ENCODE measurements around the gene ADAMTS7.

The ADAMTS7 gene

DNA sequence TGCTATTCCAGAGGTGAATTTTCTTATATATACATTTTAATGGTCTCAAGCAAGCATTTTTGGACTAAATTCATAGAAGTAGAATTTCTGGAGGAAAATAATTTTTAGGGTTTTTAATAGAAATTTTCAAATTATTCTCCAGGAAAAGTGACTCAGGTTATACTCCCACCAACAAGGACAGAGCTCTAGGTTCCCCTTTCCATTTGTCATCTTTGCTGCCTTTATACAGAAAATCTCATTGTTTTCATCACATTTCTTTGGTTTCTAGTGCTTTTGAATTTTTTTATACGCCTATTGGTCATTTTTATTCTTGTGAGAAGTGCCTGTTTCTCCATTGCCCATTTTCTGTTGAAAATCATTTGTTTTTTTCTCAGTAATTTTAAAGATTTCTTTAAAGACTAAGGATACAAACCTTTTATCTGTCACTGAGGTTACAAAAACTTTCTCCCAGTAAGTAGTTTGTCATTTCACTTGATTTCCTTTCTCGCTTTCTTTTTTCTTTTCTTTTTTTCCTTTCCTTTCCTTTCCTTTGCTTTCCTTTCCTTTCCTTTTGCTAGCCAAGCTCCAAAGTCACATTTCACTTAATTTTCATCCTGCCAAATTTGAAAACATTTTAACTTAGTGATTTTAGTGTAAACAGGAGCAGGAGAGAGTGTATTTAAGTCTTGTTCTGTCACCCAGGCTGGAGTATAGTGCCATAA, 93.2 kb downstream of the ADAMTS7 start:
- FAIRE-seq, result no peak

DNA sequence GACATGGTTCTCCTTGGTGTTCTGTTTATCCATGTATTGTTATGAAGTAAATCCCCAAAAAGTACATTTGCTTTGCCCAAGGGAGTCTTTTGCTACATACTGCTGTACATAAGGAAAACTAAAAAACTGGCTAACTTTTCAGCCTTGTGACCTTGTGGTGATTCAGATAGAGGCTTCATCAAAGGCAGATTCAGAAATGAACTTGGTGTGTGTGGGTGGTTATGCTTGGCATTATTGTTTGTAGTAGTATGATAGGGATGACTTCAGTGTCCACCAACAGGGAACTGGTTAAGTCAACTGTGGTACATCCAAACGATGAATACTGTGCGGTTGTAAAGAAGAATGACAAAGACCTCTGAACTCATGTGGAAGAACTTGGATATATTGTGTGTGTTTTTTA, 94.6 kb downstream of the ADAMTS7 start:
- no peak for FAIRE-seq

DNA sequence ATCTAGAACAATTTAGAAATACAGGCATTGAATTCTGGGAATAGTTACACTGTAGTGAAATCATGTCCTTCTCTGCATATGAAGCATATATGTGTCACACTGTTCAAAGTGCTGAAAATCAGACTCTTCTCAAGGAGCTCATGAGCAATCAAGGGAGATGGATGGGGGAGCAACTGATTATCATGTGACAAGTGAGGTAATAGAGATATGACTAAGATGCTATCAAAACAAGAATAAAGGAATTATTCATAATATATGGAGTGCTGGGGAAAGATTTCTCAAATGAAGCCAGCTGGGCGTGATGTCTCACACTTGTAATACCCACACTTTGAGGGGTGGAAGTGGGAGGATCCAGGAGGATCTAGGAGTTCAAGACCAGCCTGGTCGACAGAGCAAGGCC, 95.3 kb downstream of the ADAMTS7 start:
- FAIRE-seq, result no peak

DNA sequence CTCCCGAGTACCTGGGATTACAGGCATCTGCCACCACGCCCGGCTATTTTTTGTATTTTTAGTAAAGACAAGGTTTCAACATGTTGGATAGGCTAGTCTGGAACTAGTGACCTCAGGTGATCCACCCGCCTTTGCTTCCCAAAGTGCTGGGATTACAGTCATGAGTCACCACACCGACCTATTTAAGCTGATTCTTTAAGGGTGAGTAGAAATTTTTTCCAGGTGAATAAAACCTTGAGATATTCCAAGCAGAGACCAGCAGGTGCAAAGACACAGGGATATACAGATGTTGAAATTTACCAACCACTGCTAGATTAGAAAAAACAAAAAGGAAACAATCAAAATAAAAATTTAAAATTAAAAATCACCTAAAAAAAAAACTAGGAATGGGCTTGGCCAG, 95.8 kb downstream of the ADAMTS7 start:
- FAIRE-seq, result no peak

DNA sequence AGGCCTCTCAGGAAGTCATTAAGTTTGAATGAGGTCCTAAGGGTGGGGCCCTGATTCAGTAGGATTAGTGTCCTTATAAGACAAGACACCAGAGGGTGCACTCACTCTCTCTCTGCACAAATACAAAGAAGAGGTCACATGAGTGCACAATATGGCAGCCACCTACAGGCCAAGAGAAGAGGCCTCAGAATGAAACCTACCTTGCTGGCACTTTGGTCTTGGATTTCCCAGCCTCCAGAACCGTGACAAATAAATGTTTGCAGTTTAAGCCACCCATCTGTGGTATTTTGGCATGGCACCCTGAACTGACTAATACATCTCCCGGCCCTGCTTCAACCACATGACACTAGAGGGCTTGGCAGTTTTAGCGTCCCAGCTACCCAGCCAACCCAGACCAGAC, 96.4 kb downstream of the ADAMTS7 start:
- no peak for FAIRE-seq

DNA sequence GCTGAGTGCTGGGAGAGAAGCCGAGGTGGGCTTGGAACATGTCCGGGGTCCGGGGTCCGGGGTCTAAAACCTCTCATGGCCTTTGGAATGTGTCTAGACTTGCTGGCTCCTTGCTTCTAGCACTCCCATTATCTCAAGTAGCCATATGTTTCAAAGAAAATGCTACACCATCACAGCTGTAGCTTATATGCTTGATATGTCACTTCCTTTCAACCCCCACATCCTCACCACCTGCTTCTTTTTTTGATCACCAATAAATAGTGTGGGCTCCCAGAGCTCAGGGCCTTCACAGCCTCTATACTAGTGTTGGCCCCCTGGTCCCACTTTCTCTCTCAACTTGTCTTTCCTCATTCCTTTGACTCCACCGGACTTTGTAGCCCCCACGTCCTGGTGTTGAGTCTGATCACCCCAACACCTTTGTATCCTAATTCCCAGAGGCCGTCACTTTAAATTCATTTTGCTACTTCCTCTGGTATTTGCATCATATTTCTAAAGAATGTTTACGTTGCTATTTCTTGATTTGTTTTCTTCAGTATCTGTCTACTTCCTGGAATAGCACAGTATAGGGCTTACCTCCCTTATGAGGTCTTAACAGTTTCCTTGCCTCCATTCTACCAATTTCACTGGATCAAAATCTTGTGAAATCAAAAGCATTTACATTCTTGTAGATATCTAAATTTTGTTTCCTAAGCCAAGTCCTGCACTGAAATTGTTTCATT, 98.3 kb downstream of the ADAMTS7 start:
- FAIRE-seq, result no peak

DNA sequence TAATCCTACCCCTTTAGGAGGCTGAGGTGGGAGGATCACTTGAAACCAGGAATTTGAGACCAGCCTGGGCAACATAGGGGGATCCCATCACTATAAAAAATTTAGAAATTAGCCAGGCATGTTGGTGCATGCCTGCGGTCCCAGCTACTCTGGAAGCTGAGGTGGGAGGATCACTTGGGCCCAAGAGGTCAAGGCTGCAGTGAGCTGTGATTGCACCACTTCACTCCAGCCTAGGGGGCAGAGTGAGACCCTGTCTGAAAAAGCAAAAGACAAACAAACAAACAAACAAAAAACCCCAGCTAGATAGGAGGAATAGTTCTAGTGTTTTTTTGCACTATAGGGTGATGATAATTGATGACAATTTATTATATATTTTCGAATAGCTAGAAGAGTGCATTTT, 99.6 kb downstream of the ADAMTS7 start:
- no peak for FAIRE-seq

DNA sequence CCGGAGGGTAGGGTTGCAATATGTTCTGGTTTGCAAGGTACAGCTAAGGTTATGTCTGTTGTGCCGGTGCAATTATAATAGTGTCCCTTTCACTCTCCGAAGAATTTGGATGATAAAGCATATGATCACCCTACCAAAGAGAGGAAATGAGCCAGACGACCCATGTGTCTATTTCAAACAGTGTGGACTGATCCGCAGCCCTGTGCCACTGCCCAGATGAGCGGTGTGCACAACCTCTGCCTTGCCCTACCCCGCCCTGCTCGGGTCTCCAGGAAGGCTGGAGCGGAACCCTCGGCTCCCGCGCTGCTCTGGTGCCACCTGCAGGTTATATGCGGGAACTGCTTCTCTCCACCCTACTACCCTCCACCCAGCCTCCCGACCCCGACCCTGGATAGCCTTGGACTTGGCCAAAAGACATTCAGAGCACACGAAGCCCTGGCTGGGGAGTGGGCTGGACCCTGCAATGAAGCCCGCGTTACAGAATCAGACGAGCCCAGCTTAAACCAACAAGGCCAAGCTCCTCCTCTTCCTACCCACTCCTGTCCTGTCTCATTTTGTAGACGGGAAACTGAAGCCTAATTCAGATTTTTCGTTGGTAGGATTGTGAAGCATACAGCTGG, 101.9 kb downstream of the ADAMTS7 start:
- no peak for FAIRE-seq

All from A204.1 (cell line).